GM11168 (cell line): Measurements from ENCODE around the gene RAB42.

ENCODE experiments used
- in situ Hi-C: fragments of 300-500 bp; cut with MboI; formaldehyde crosslinking; loops from one replicate; pipeline ENCODE4 v1.12.0; 2022; ENCODE audit warnings: low sequenced_read_pairs; ENCODE audit not compliant: unreplicated experiment

The RAB42 gene

GRCh38 chr1:28644494-28644893 is 52.4 kb downstream of the RAB42 start:
- in situ Hi-C loops, result no loop called here
